Smooth muscle cell (in vitro differentiated cells): ENCODE measurements around the gene KANSL1. TPM values are rescaled to one million over a fixed set of nuclear protein-coding genes. Genes with fewer than 3 reads are reported as not detected.

ENCODE experiments used
- DNase-seq: peaks from one replicate; lab custom pipeline; 2025; ENCODE audit not compliant: unreplicated experiment; lab: John Stamatoyannopoulos, UW
- H2AFZ ChIP-seq: fragments of 200-600 bp; sonication (generic); 2 replicates; pipeline ENCODE4 v1.6.0; 2016; ENCODE audit warnings: antibody characterized with exemption, low read depth, mild to moderate bottlenecking
- H3F3A ChIP-seq: fragments of 200-600 bp; sonication (generic); 2 replicates; pipeline ENCODE4 v1.6.0; 2017; ENCODE audit warnings: antibody characterized with exemption, low read depth
- H3K27ac ChIP-seq: fragments of 200-600 bp; sonication (generic); 2 replicates; pipeline ENCODE4 v1.5.1; 2016; ENCODE audit warnings: low read depth, mild to moderate bottlenecking
- H3K27me3 ChIP-seq: fragments of 200-600 bp; sonication (generic); 2 replicates; pipeline ENCODE4 v1.6.1; 2016; ENCODE audit warnings: low read depth, mild to moderate bottlenecking
- H3K36me3 ChIP-seq: fragments of 200-600 bp; sonication (generic); 2 replicates; pipeline ENCODE4 v1.5.1; 2016; ENCODE audit warnings: low read depth
- H3K4me1 ChIP-seq: fragments of 200-600 bp; sonication (generic); 2 replicates; pipeline ENCODE4 v1.5.1; 2016; ENCODE audit warnings: low read depth
- H3K4me2 ChIP-seq: fragments of 200-600 bp; sonication (generic); 2 replicates; pipeline ENCODE4 v1.6.0; 2016; ENCODE audit warnings: mild to moderate bottlenecking
- H3K4me3 ChIP-seq: fragments of 200-600 bp; sonication (generic); 2 replicates; pipeline ENCODE4 v1.5.1; 2016; ENCODE audit warnings: mild to moderate bottlenecking
- H3K79me2 ChIP-seq: fragments of 200-600 bp; sonication (generic); 2 replicates; pipeline ENCODE4 v1.6.0; 2016; ENCODE audit warnings: low read depth, mild to moderate bottlenecking
- H3K9ac ChIP-seq: fragments of 200-600 bp; sonication (generic); 2 replicates; pipeline ENCODE4 v1.6.0; 2016; ENCODE audit warnings: low read depth
- H3K9me3 ChIP-seq: fragments of 200-600 bp; sonication (generic); replicated peaks from 2 replicates; pipeline ENCODE4 v1.5.1; 2016; ENCODE audit warnings: low read depth
- H4K20me1 ChIP-seq: fragments of 200-600 bp; sonication (generic); 2 replicates; pipeline ENCODE4 v1.6.0; 2016; ENCODE audit warnings: low read depth
- CTCF ChIP-seq: fragments of 200-600 bp; sonication (generic); IDR thresholded peaks from 2 replicates; pipeline ENCODE4 v1.5.1; 2017; ENCODE audit warnings: borderline replicate concordance, mild to moderate bottlenecking, antibody characterized with exemption; ENCODE audit not compliant: insufficient read depth, poor library complexity, severe bottlenecking
- WGBS: methylation state at CpG from one replicate; pipeline ENCODE4 v1.1.7; 2016; ENCODE audit warnings: low lambda C conversion rate; 5-methylcytosine and 5-hydroxymethylcytosine counted together
- polyA plus RNA-seq: library from polyadenylated mRNA; unstranded; fragments of >200 nt; fragmentation: Nextera tagmentation; extraction: Ambion mirVana; gene quantifications from 2 replicates; pipeline ENCODE4 v1.2.1, GENCODE V29; 2016
- total RNA-seq: library from RNA; depleted of rRNA; stranded (reverse); fragments of >200 nt; gene quantifications from 2 replicates; pipeline ENCODE4 v1.2.3, GENCODE V29; 2014

The KANSL1 gene
- total and polyA plus RNA-seq, 2 experiments from 2014 or later = 16.9 to 69.7 TPM

- Histone ChIP-seq H3K79me2 (peaks cover 90% of the 10 kb centered on the region), H3K27me3 (no peaks in the 10 kb centered on the region), H2AFZ (no peak overlapping the region), H3K9me3 (no peaks in the 10 kb centered on the region), H3K9ac (no peak overlapping the region), H3K4me1 (peaks cover 4% of the 10 kb centered on the region), H3K36me3 (no peaks in the 10 kb centered on the region), H4K20me1 (peaks cover 99% of the 10 kb centered on the region), H3K27ac (no peak overlapping the region), H3K4me2 (no peak overlapping the region), H3F3A (no peaks in the 10 kb centered on the region), H3K4me3 (no peak overlapping the region)
- WGBS = 100% methylated on average over 4 of the region's 4 CpGs
- DNase-seq = no peak
- TF ChIP-seq CTCF = no peak
These were observed 106.4 kb downstream of the KANSL1 start for GRCh38 chr17:46086821-46087220.

- Histone ChIP-seq H4K20me1 (peaks cover 99% of the 10 kb centered on the region), H3F3A (no peaks in the 10 kb centered on the region), H3K27ac (no peak overlapping the region), H3K36me3 (no peaks in the 10 kb centered on the region), H3K79me2 (peaks cover 90% of the 10 kb centered on the region), H3K4me2 (no peak overlapping the region), H3K4me3 (no peak overlapping the region), H3K9me3 (no peaks in the 10 kb centered on the region), H2AFZ (no peak overlapping the region), H3K4me1 (peaks cover 7% of the 10 kb centered on the region), H3K9ac (no peak overlapping the region), H3K27me3 (no peaks in the 10 kb centered on the region)
- 97% methylated on average over 6 of the region's 6 CpGs for WGBS
- DNase-seq = no peak
- no peak for TF ChIP-seq CTCF
These were observed 107.7 kb downstream of the KANSL1 start for GRCh38 chr17:46085522-46085921.

- WGBS = 100% methylated on average over 2 of the region's 2 CpGs
- peaks cover under 1% of the 10 kb centered on the region for H3F3A ChIP-seq
- no peak for DNase-seq
- no peak overlapping the region for H2AFZ ChIP-seq
- H4K20me1 ChIP-seq = peaks cover 98% of the 10 kb centered on the region
- H3K27ac ChIP-seq = no peak overlapping the region
- H3K9me3 ChIP-seq = no peaks in the 10 kb centered on the region
- TF ChIP-seq CTCF = no peak
- no peak overlapping the region for H3K9ac ChIP-seq
- no peak overlapping the region for H3K4me2 ChIP-seq
- peaks cover 84% of the 10 kb centered on the region for H3K79me2 ChIP-seq
- peaks cover 7% of the 10 kb centered on the region for H3K4me1 ChIP-seq
- no peaks in the 10 kb centered on the region for H3K36me3 ChIP-seq
- no peak overlapping the region for H3K4me3 ChIP-seq
- no peaks in the 10 kb centered on the region for H3K27me3 ChIP-seq
These were observed 111.0 kb downstream of the KANSL1 start for GRCh38 chr17:46082257-46082656.

DNA sequence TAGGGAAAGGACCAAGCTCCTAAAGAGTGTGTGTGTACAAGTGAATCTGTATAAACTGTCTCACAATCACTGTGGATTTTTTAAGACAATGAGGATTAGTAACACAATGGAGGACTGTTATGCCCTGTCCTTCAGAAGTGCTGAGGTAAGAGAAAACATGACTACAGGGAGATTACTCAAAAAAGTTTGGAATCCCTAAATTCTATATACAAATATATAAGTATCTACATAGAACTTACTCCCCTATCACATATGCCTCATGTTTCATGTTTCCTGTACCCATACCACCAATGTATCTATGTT is 112.3 kb downstream of the KANSL1 start:
- Histone ChIP-seq H3K9me3 (no peaks in the 10 kb centered on the region), H3K27ac (no peak overlapping the region), H2AFZ (no peak overlapping the region), H3K27me3 (no peaks in the 10 kb centered on the region), H3K4me1 (peaks cover 7% of the 10 kb centered on the region), H3K9ac (no peak overlapping the region), H3K79me2 (peaks cover 82% of the 10 kb centered on the region), H4K20me1 (peaks cover 95% of the 10 kb centered on the region), H3K4me2 (no peak overlapping the region), H3K36me3 (no peaks in the 10 kb centered on the region), H3F3A (peaks cover 3% of the 10 kb centered on the region), H3K4me3 (no peak overlapping the region)
- DNase-seq = no peak
- no peak for TF ChIP-seq CTCF
